HG03135 (cell line): ENCODE results near the gene MZB1.
A peak's percentile ranks its signal among the peaks of the same experiment; 100 is the strongest.
"Not testable (repeated sequence)": the region's sequence is repeated elsewhere in the genome, so short reads cannot be mapped to it uniquely, and the experiment has no call there.

ENCODE experiments used
- ATAC-seq: cut with Tn5 transposase; IDR thresholded peaks from one replicate; pipeline ENCODE4 v1.9.1; 2021; ENCODE audit warnings: mild to moderate bottlenecking, moderate library complexity; ENCODE audit not compliant: unreplicated experiment

The MZB1 gene

DNA sequence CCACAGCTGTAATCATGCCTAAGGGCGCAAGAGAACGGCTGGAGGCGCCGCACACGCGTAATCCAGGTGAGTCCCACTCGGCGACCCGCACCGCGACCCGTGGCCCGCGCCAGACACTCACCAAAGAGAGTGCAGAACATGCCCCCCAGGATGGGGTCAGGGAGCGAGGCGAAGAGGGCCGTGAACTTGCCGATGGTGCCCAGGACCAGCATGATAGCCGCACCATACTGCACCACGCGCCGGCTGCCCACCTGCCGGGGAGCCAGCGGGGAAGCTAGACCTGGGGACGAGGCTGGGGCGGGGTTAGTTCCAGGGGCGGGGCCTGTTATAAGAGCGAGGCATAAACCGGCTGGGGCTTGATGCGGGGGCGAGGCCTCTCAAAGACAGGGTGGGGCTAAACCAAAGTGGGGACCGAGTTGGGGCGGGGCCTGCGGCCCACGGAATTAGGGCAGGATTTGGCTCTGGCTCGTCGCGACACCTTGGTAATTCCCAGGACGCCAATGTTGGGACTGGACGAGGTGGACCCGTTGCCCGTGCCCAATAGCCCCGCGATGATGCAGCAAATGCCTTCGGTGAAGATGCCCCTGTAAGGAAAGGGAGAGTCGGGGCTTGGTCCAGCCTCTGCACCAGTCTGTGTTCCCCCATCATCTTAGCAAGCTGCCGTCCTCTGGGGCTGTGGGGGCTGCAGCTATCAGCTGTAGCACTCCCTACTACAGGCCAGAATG, 11.4 kb downstream of the MZB1 start:
- no peak for ATAC-seq

DNA sequence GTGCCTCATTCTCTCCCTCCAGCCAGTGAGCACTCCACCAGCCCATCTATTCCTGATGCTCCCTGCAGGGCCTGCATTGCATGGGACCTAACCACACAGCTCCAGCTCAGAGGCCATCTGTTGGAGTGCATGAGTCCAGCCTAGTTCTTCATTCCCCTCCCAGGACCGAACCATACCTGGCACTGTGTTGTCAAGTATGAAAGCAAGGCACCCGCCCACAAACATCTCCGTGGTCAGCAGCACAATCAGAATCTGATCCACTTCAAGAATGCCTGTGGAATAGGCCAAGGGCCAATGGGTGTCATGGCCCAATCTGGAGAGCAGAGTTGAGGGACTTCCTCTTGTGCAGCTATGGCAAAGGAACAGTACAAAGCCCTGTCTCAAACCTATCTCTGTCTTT, 12.5 kb downstream of the MZB1 start:
- ATAC-seq: no peak

- no peak for ATAC-seq
Observed at GRCh38 chr5:139376364-139376763, 13.3 kb downstream of the MZB1 start.

DNA sequence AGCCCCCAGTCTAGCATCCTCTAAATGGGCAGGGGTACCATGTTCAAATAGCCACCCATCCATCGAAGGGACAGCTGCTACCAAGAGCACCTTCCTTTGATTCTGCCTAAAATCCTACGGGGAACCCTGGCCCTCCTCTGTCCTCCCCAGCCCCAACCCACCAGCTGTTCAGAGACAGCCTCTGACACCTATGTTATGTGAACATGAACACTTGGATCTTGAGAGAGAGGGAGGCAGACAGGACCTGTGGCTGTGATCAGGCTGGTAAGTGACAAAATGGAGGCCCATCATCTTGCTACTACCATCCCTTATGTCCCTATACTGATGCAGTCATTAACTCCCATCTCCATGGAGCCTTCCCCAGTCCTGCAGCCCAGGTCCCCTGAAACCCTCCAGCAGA, 14.8 kb downstream of the MZB1 start:
- no peak for ATAC-seq

GRCh38 chr5:139371482-139372435, 18.0 kb downstream of the MZB1 start:
- ATAC-seq: no peak

DNA sequence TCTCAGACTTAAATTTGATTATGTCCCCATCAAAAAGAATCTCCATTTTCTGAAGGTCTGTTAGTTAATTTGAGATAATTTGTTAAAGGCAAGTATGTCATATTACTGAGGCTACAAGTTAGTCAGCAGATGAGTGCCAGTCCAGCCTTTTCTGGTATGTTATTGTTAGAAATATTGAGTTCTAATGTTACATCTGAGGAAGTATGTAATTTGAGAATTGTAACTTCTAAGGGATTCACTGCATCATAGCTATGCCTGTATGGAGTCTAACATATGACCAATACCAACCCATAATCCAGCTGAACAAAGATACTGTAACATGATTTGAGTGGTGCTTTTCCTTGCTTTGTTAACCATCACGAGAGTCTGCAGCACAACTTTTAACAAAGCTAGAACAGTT, 20.5 kb downstream of the MZB1 start:
- no peak for ATAC-seq

GRCh38 chr5:139368613-139369012, 21.1 kb downstream of the MZB1 start:
- ATAC-seq: no peak

DNA sequence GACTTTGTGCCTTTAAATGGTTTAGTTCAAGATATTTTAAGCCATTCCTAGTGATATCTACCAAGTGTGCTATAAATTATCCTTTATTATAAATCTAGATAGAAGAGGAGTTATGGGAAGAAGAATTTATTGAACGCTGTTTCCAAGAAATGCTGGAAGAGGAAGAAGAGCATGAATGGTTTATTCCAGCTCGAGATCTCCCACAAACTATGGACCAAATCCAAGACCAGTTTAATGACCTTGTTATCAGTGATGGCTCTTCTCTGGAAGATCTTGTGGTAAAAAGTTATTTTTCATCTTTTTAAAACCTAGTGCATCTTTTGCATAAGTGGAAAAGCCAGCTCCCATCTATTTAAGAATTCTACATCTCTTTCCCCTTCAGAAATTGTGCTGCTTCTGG, 25.2 kb downstream of the MZB1 start:
- ATAC-seq: no peak

DNA sequence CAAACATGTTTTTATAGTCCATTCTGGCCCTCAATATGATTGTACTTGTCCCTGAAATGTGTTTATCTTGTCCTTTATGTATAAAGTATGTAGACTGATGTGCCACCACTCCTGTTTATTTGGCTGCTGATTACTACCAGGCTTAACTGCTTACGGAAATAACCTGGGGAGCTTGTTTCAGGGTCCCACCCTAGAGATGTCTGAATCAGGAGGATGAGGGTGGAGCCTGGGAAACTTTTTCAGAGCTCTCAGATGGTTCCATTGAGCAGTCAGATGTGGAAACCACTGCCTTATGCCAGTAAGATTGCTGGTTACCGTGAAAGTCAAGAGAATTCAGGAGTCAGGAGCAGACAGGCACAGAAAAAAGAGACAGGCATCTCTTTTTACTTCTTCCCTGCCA, 25.8 kb downstream of the MZB1 start:
- no peak for ATAC-seq

GRCh38 chr5:139361835-139362429, 27.8 kb downstream of the MZB1 start:
- ATAC-seq: no peak

GRCh38 chr5:139360384-139360783, 29.3 kb downstream of the MZB1 start:
- no peak for ATAC-seq

GRCh38 chr5:139358064-139358463, 31.6 kb downstream of the MZB1 start:
- no peak for ATAC-seq

- ATAC-seq: not testable (repeated sequence)
Observed at GRCh38 chr5:139355900-139356299, 33.8 kb downstream of the MZB1 start.

DNA sequence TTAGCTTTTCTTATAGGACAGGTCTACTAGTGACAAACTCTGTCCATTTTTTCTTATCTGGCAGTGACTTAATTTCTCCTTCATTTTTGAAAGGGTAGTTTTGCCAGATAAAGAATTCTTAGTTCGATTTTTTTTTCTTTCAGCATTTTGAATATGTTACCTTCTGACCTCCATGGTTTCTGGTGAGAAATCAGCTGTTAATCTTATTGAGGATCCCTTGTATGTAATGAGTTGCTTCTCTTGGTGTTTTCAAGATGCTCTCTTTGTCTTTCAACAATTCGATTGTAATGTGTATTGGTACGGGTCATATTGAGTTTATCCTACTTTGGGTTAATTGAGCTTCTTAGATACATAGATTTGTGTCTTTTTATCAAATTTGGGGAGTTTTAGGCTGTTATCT, 35.5 kb downstream of the MZB1 start:
- no peak for ATAC-seq

DNA sequence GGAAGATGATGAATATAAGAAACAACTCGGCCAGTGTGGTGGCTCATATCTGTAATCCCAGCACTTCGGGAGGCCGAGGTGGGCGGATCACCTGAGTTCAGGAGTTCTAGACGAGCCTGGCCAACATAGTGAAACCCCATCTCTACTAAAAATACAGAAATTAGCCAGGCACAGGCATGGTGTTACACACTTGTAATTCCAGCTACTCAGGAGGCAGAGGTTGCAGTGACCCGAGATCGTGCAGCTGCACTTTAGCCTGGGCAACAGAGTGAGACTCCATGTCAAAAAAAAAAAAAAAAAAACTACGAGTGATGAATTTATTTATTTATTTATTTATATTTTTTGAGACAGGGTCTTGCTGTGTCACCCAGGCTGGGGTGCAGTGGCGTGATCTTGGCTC, 41.9 kb downstream of the MZB1 start:
- not testable (repeated sequence) for ATAC-seq

DNA sequence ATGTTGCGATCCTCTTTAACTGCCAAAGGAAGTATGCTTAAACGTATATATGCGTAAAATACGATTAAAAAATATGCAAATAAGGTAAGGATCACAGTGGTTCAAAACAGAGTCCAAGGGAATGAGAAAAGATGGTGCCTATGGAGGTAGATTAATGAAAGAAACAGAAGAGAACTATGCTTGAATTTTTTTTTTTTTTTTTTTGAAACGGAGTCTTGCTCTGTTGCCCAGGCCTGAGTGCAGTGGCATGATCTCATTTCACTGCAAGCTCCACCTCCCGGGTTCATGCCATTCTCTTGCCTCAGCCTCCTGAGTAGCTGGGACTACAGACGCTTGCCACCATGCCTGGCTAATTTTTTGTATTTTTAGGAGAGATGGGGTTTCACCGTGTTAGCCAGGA, 44.3 kb downstream of the MZB1 start:
- not testable (repeated sequence) for ATAC-seq

GRCh38 chr5:139344177-139344576, 45.5 kb downstream of the MZB1 start:
- no peak for ATAC-seq

DNA sequence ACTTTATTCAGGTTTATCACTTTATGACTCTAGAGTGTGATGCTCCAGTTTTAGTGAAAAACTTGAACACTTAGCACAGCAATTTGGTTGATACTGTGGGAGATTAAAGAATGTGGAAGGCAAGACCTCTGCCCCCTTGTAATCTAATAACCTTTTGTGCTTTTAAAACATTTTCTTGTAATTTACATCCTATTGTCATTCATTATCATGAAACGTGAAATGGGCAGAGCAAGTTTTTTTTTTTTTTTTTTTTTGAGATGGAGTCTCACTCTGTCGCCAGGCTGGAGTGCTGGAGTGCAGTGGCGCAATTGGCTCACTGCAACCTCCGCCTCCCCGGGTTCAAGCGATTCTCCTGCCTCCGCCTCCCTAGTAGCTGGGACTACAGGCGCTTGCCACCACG, 46.2 kb downstream of the MZB1 start:
- no peak for ATAC-seq

GRCh38 chr5:139342423-139342723, 47.3 kb downstream of the MZB1 start:
- peak; percentile 47 for ATAC-seq

DNA sequence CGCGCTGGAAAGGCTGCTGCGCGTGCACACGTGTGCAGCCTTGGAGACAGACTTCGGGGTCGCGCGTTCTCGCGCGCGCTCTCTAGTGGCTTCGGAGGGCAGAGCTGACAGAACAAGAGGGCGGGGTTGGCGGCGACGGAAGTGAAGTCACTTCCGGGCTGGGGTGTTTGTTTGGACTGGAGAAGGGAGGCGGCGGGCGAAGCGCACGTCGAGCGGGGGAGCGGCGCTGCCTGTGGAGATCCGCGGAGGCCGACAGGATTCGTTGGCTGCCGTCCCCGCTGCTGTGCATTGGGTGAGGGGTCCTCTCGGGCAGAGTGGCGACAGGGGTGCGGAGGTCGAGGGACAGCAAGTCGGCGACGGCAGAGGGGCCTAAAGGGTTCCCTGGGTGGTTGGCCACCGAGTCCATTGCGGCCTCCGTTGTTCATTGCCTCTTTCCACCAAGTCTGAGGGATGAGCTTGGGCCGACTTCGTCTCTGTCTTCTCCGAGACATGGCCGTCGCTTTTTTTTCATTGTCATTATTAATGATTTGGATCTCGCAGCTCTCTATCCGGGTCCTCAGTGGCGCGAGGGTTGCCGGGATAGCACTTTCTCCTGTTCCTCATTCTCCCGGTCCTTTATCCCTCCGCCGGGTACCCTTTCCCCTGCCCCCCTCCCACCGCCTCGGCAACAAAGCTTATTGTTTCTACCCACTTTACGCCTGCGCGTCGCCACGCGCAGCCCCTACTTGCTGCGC, 47.9 kb downstream of the MZB1 start, which contains the start of gene PAIP2:
PAIP2 (plus strand) TSS at position 166 of the 734 bp plus-strand sequence. CDS start 21,931 bp downstream, outside the sequence.
- peak; percentile 88 for ATAC-seq

GRCh38 chr5:139341187-139341688, 48.5 kb downstream of the MZB1 start:
- no peak for ATAC-seq
